H9 (cell line): ENCODE results near the gene CNGB1. TPM values are rescaled to one million over a fixed set of nuclear protein-coding genes. Genes with fewer than 3 reads are reported as not detected.

ENCODE experiments used
- DNase-seq: peaks from one replicate; pipeline ENCODE4 v3.0.0-alpha.2; 2017
- H2AFZ ChIP-seq: one replicate; pipeline ENCODE4 v1.6.1; 2013; ENCODE audit warnings: mild to moderate bottlenecking, low read length, control low read depth, moderate library complexity
- H2AK5ac ChIP-seq: 2 replicates; pipeline ENCODE4 v1.6.1; 2013; ENCODE audit warnings: low read length, control low read depth, mixed read lengths; ENCODE audit not compliant: insufficient read length
- H2BK120ac ChIP-seq: one replicate; pipeline ENCODE4 v1.6.1; 2013; ENCODE audit warnings: low read depth, mild to moderate bottlenecking, low read length, control low read depth, inconsistent platforms; ENCODE audit not compliant: poor library complexity, severe bottlenecking
- H2BK12ac ChIP-seq: 2 replicates; pipeline ENCODE4 v1.6.1; 2013; ENCODE audit warnings: low read length, control low read depth, mixed read lengths, low read depth; ENCODE audit not compliant: insufficient read length
- H2BK15ac ChIP-seq: 2 replicates; pipeline ENCODE4 v1.6.1; 2013; ENCODE audit warnings: low read depth, low read length, control low read depth
- H2BK20ac ChIP-seq: one replicate; pipeline ENCODE4 v1.6.1; 2013; ENCODE audit warnings: low read depth, mild to moderate bottlenecking, low read length, control low read depth, inconsistent platforms; ENCODE audit not compliant: poor library complexity, severe bottlenecking
- H2BK5ac ChIP-seq: 2 replicates; pipeline ENCODE4 v1.6.1; 2013; ENCODE audit warnings: low read length, control low read depth, mixed read lengths; ENCODE audit not compliant: insufficient read length
- H3K14ac ChIP-seq: 2 replicates; pipeline ENCODE4 v1.6.1; 2013; ENCODE audit warnings: low read length, control low read depth; ENCODE audit not compliant: insufficient read depth
- H3K18ac ChIP-seq: 2 replicates; pipeline ENCODE4 v1.6.1; 2013; ENCODE audit warnings: low read depth, mild to moderate bottlenecking, mixed read lengths, low read length, control low read depth; ENCODE audit not compliant: insufficient read length
- H3K23ac ChIP-seq: 2 replicates; pipeline ENCODE4 v1.6.1; 2013; ENCODE audit warnings: low read length, control low read depth, mixed read lengths, low read depth; ENCODE audit not compliant: insufficient read length
- H3K23me2 ChIP-seq: 2 replicates; pipeline ENCODE4 v1.6.1; 2013; ENCODE audit warnings: low read depth, mild to moderate bottlenecking, mixed read lengths, low read length, control low read depth; ENCODE audit not compliant: insufficient read length, poor library complexity, severe bottlenecking
- H3K27ac ChIP-seq: 2 replicates; pipeline ENCODE4 v1.5.1; 2013; ENCODE audit warnings: low read length, control low read depth, mixed read lengths, low read depth; ENCODE audit not compliant: insufficient read length
- H3K27me3 ChIP-seq: 2 replicates; pipeline ENCODE4 v1.6.1; 2013; ENCODE audit warnings: low read length, control low read depth, inconsistent platforms; ENCODE audit not compliant: insufficient read depth
- H3K4ac ChIP-seq: 2 replicates; pipeline ENCODE4 v1.6.1; 2013; ENCODE audit warnings: low read depth, mild to moderate bottlenecking, control low read depth, inconsistent platforms, low read length, moderate library complexity
- H3K4me1 ChIP-seq: 2 replicates; pipeline ENCODE4 v1.6.1; 2013; ENCODE audit warnings: low read length, control low read depth, inconsistent platforms; ENCODE audit not compliant: insufficient read depth
- H3K4me2 ChIP-seq: 2 replicates; pipeline ENCODE4 v1.6.1; 2013; ENCODE audit warnings: low read length, control low read depth, mixed read lengths; ENCODE audit not compliant: insufficient read length, insufficient read depth
- H3K56ac ChIP-seq: 2 replicates; pipeline ENCODE4 v1.6.1; 2013; ENCODE audit warnings: low read depth, mild to moderate bottlenecking, mixed read lengths, low read length, control low read depth; ENCODE audit not compliant: insufficient read length
- H3K79me1 ChIP-seq: 2 replicates; pipeline ENCODE4 v1.6.1; 2013; ENCODE audit warnings: low read depth, mild to moderate bottlenecking, moderate library complexity, low read length, control low read depth, inconsistent platforms; ENCODE audit not compliant: insufficient read depth, poor library complexity, severe bottlenecking
- H3K79me2 ChIP-seq: 2 replicates; pipeline ENCODE4 v1.6.1; 2013; ENCODE audit warnings: low read length, control low read depth, inconsistent platforms; ENCODE audit not compliant: insufficient read depth
- H3K9ac ChIP-seq: 2 replicates; pipeline ENCODE4 v1.6.1; 2013; ENCODE audit warnings: low read length, control low read depth, mixed read lengths; ENCODE audit not compliant: insufficient read length; ENCODE audit errors: extremely low read depth
- H3K9me3 ChIP-seq: one replicate; pipeline ENCODE4 v1.6.1; 2013; ENCODE audit warnings: low read depth, low read length, inconsistent platforms; ENCODE audit not compliant: control insufficient read depth
- H3T11ph ChIP-seq: one replicate; pipeline ENCODE4 v1.6.1; 2013; ENCODE audit warnings: mild to moderate bottlenecking, low read length, control low read depth, inconsistent platforms
- H4K20me1 ChIP-seq: one replicate; pipeline ENCODE4 v1.6.1; 2013; ENCODE audit not compliant: control insufficient read depth, insufficient read length, insufficient read depth
- H4K5ac ChIP-seq: 2 replicates; pipeline ENCODE4 v1.6.1; 2013; ENCODE audit warnings: low read depth, mild to moderate bottlenecking, mixed read lengths, low read length, control low read depth; ENCODE audit not compliant: insufficient read length
- H4K8ac ChIP-seq: replicated peaks from 2 replicates; pipeline ENCODE4 v1.6.1; 2013; ENCODE audit warnings: low read length, control low read depth, mixed read lengths, low read depth; ENCODE audit not compliant: insufficient read length
- H4K91ac ChIP-seq: 2 replicates; pipeline ENCODE4 v1.6.1; 2013; ENCODE audit warnings: low read depth, mild to moderate bottlenecking, moderate library complexity, mixed read lengths, low read length, control low read depth; ENCODE audit not compliant: insufficient read length
- H3K27ac Mint-ChIP-seq, 3 experiments: 2 replicates in 2 of 3; 3 replicates in 1 of 3; pipeline ENCODE4 v1.8.0; 2020 to 2021; ENCODE audit warnings: mixed read lengths in 3 of 3, mild to moderate bottlenecking in 1 of 3, moderate library complexity in 1 of 3
- H3K27me3 Mint-ChIP-seq: 2 replicates; pipeline ENCODE4 v1.8.0; 2021; ENCODE audit warnings: low read depth, mild to moderate bottlenecking, moderate library complexity, mixed read lengths
- H3K36me3 Mint-ChIP-seq, 3 experiments: 2 replicates in 2 of 3; 3 replicates in 1 of 3; pipeline ENCODE4 v1.8.0; 2020 to 2021; ENCODE audit warnings: low read depth in 3 of 3, mixed read lengths in 3 of 3; ENCODE audit not compliant: insufficient read depth in 1 of 3
- H3K4me1 Mint-ChIP-seq, 2 experiments: 2 replicates each; pipeline ENCODE4 v1.8.0; 2020; ENCODE audit warnings: mixed read lengths in 2 of 2
- H3K4me3 Mint-ChIP-seq, 2 experiments: 2 replicates in 1 of 2; 3 replicates in 1 of 2; pipeline ENCODE4 v1.8.0; 2020 to 2021; ENCODE audit warnings: mild to moderate bottlenecking in 2 of 2, mixed read lengths in 2 of 2, moderate library complexity in 1 of 2
- H3K9me3 Mint-ChIP-seq, 2 experiments: 2 replicates in 1 of 2; 3 replicates in 1 of 2; pipeline ENCODE4 v1.8.0; 2020; ENCODE audit warnings: mild to moderate bottlenecking in 2 of 2, mixed read lengths in 2 of 2, moderate library complexity in 1 of 2
- CTCF ChIP-seq: fragments of 200-600 bp; sonication (generic); conservative IDR thresholded peaks from 3 replicates; pipeline ENCODE4 v1.8.0; 2021; ENCODE audit warnings: antibody characterized with exemption, mild to moderate bottlenecking
- WGBS: extraction: QIAGEN DNeasy Blood & Tissue Kit; methylation state at CpG from one replicate; pipeline ENCODE4 v1.1.7; 2013; ENCODE audit warnings: missing lambda C conversion rate, low lambda C conversion rate, mixed read lengths; ENCODE audit not compliant: insufficient read length; ENCODE audit errors: extremely low coverage; 5-methylcytosine and 5-hydroxymethylcytosine counted together
- total RNA-seq: library from RNA; stranded (reverse); gene quantifications from 2 replicates; pipeline ENCODE4 v1.2.1, GENCODE V29; 2021

The CNGB1 gene
- total RNA-seq, 1 experiment from 2014 or later = not detected

DNA sequence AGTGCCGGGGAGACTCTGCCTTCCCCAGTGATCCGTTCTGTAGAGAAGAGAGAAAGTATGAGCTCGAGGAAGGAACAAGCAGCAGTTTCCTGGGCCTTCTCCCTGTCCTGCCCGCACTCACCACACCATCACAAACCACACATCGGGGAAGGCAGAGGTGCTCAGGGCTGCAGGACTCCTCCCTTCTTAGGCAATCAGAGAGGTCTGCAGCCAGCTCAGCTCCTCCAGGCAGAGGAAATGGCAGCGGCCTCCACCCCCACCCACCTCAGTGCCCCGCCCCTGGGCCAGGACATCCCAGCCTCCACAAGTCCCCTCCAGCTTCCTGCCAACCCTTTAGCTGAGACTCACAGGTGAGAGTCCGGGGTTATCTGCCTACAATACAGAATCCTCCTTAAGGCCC, 27.6 kb upstream of the CNGB1 start:
- H2BK20ac ChIP-seq = no peak overlapping the region
- Mint-ChIP-seq H3K9me3 (no peaks in the 10 kb centered on the region), H3K4me1 (peaks cover 16 to 17% of the 10 kb centered on the region in 2 experiments), H3K4me3 (peak overlapping the region in 1 of 2 experiments; percentile 77; a peak in 1 of 5 replicates), H3K36me3 (peaks cover 4 to 28% (median 22%) of the 10 kb centered on the region in 3 experiments; a peak in 6 of 7 replicates), H3K27ac (peak overlapping the region in 1 of 3 experiments; percentile 37; a peak in 1 of 7 replicates), H3K27me3 (no peaks in the 10 kb centered on the region; the same call in 1 of the 2 replicates)
- no peaks in the 10 kb centered on the region for H3K79me1 ChIP-seq
- H3K27me3 ChIP-seq = no peaks in the 10 kb centered on the region
- H3K4me1 ChIP-seq = peaks cover 2% of the 10 kb centered on the region; the same call in 1 of the 2 replicates
- H2BK15ac ChIP-seq = no peak overlapping the region
- H4K20me1 ChIP-seq = no peaks in the 10 kb centered on the region
- no peak overlapping the region for H3K4me2 ChIP-seq
- H2BK120ac ChIP-seq = no peak overlapping the region
- no peak overlapping the region for H3K9ac ChIP-seq
- TF ChIP-seq CTCF = no peak
- DNase-seq = peak; percentile 81
- H4K91ac ChIP-seq = no peak overlapping the region
- no peaks in the 10 kb centered on the region for H3K9me3 ChIP-seq
- no CpG with 5 or more reads among the region's 8 CpGs for WGBS
- no peak overlapping the region for H3K56ac ChIP-seq
- H3K23ac ChIP-seq = no peak overlapping the region
- H2BK12ac ChIP-seq = no peak overlapping the region
- H2BK5ac ChIP-seq = no peak overlapping the region
- H3K18ac ChIP-seq = no peak overlapping the region
- H3K23me2 ChIP-seq = peaks cover 8% of the 10 kb centered on the region
- no peak overlapping the region for H4K5ac ChIP-seq
- no peak overlapping the region for H2AK5ac ChIP-seq
- H3K27ac ChIP-seq = no peak overlapping the region
- no peak overlapping the region for H4K8ac ChIP-seq
- no peak overlapping the region for H3K14ac ChIP-seq
- no peak overlapping the region for H2AFZ ChIP-seq
- H3K79me2 ChIP-seq = no peaks in the 10 kb centered on the region; the same call in 1 of the 2 replicates
- no peak overlapping the region for H3K4ac ChIP-seq
- H3T11ph ChIP-seq = no peak overlapping the region
